Lower leg skin (tissue), 4 donors: Measurements from ENCODE around the gene MSMB. TPM values are rescaled to one million over a fixed set of nuclear protein-coding genes. Genes with fewer than 3 reads are reported as not detected.

ENCODE experiments used
- DNase-seq, 2 donors: peaks; one replicate each; pipeline ENCODE4 v3.0.0-alpha.2; 2019; ENCODE audit warnings: low spot score in 2 of 2
- H3K4me3 ChIP-seq: fragments of 200-600 bp; sonication (generic); 2 replicates; pipeline ENCODE4 v1.5.1; 2017; ENCODE audit warnings: mild to moderate bottlenecking, low read depth; ENCODE audit not compliant: poor library complexity, severe bottlenecking
- POLR2A ChIP-seq, 2 donors: fragments of 450-650 bp; IDR thresholded peaks; one replicate each; pipeline ENCODE4 v1.6.1; 2016 to 2017; ENCODE audit warnings: antibody characterized with exemption in 2 of 2, mild to moderate bottlenecking in 1 of 2, moderate library complexity in 1 of 2
- WGBS, 2 donors: methylation state at CpG; one replicate each; pipeline ENCODE4 v1.1.5; 2018; 5-methylcytosine and 5-hydroxymethylcytosine counted together
- intact Hi-C: fragments of 100-400 bp; cut with DNase I; formaldehyde crosslinking; loops from one replicate; pipeline ENCODE4 v1.15.0; 2023; ENCODE audit warnings: low total_unique reads
- total RNA-seq, 4 donors: library from RNA; depleted of rRNA; stranded (reverse); fragments of >200 nt; gene quantifications; one replicate each; pipeline ENCODE4 v1.1.0, GENCODE V29; 2016
- TF ChIP-seq, protein P1 (sequence below), 3 donors: fragments of 450-650 bp; IDR thresholded peaks; one replicate each; pipeline ENCODE4 v1.5.1; 2016; ENCODE audit warnings: antibody characterized with exemption in 3 of 3, mild to moderate bottlenecking in 3 of 3, moderate library complexity in 2 of 3

Gene MSMB
- total RNA-seq, 4 donors from 2014 or later = 5.5 to 46.7 (median 10.5) TPM

GRCh38 chr10:46080886-46081285 lies 34.8 kb upstream of the MSMB start:
- DNase-seq = no peak
- intact Hi-C loops = no loop called here
- 72 to 74% methylated on average over 2 of the region's 2 CpGs for WGBS, 2 donors
- H3K4me3 ChIP-seq = no peak overlapping the region
- TF ChIP-seq, protein P1, sequence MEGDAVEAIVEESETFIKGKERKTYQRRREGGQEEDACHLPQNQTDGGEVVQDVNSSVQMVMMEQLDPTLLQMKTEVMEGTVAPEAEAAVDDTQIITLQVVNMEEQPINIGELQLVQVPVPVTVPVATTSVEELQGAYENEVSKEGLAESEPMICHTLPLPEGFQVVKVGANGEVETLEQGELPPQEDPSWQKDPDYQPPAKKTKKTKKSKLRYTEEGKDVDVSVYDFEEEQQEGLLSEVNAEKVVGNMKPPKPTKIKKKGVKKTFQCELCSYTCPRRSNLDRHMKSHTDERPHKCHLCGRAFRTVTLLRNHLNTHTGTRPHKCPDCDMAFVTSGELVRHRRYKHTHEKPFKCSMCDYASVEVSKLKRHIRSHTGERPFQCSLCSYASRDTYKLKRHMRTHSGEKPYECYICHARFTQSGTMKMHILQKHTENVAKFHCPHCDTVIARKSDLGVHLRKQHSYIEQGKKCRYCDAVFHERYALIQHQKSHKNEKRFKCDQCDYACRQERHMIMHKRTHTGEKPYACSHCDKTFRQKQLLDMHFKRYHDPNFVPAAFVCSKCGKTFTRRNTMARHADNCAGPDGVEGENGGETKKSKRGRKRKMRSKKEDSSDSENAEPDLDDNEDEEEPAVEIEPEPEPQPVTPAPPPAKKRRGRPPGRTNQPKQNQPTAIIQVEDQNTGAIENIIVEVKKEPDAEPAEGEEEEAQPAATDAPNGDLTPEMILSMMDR (IDR thresholded peaks at IDR 0.05) = no peak
- no peak for TF ChIP-seq POLR2A (IDR thresholded peaks at IDR 0.05)

DNA sequence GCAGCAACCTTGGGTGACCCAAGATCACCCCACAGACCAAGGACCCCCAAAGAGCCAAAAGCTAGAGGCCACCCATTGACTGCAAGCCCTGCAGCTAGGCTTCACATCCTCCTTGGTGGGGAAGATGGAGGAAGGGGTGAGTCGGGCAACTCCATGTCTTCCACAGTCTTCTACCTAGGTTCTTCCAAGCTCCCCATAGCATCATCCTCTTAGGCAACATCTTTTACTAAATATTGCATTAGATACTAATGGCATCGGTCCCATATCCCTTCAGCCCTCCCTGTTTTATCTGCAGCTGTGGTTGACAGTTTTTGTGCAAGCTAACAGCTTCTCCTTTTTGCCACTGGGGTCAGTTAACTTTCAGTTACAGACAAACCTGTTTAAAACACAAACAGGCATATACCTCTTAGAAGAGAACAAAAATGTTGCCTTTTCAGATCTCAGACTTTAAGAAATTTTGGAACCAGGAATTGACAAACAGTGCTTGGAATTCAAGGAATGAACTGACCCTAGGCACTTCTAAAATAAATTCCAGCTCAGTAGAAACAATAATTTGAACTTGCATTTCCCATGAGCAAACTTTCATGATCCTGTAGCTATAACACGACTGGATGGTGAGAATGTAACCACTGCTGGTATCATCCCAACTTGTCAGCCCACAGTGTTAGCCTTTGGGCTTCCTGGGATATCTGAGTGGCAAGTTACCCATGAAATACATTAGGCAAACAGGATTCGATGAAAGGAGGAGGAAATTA lies 33.9 kb upstream of the MSMB start:
- TF ChIP-seq, protein P1 (IDR thresholded peaks at IDR 0.05) = no peak
- no peak for TF ChIP-seq POLR2A (IDR thresholded peaks at IDR 0.05)
- no peak for DNase-seq
- intact Hi-C loops = no loop called here
- H3K4me3 ChIP-seq = no peak overlapping the region
- 54 to 62% methylated on average over 4 of the region's 4 CpGs for WGBS, 2 donors

DNA sequence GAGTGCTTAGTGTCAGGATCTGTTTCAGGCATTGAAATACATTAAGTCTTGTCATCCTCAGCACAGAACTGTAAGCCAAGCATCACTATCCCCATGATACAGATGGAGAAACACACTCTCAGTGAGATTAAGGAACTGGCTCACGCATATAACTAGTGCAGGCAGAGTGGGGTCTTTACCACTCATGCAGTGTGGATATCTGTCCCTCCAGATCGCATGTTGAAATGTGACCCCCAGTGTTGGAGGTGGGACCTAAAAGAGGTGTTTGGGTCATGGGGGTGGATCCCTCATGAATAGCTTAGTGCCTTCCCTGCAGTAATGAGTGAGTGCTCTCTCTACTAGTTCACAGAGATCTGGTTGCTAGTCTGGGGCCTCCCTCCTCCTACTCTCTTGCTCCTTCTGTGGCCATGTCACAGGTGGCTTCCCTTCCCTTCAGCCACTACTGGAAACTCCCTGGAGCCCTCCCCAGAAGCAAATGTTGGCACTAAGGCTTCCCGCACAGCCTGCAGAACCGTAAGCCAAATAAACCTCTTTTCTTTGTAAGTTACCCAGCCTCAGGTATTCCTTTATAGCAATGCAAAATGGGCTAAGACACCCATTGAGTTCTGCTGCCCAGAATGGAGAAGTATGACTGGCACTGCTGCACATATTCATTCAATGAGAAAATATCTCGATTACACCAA lies 31.8 kb upstream of the MSMB start:
- WGBS, 2 donors = 74 to 84% methylated on average over 5 of the region's 5 CpGs
- no peak overlapping the region for H3K4me3 ChIP-seq
- TF ChIP-seq POLR2A (IDR thresholded peaks at IDR 0.05) = no peak
- TF ChIP-seq, protein P1 (IDR thresholded peaks at IDR 0.05) = no peak
- intact Hi-C loops = no loop called here
- DNase-seq = no peak

- TF ChIP-seq, protein P1 (IDR thresholded peaks at IDR 0.05) = no peak
- no peak for TF ChIP-seq POLR2A (IDR thresholded peaks at IDR 0.05)
- WGBS, 2 donors = 67 to 70% methylated on average over 4 of the region's 4 CpGs
- DNase-seq = no peak
- no peak overlapping the region for H3K4me3 ChIP-seq
- intact Hi-C loops = no loop called here
These were observed 31.1 kb upstream of the MSMB start for GRCh38 chr10:46077141-46077554.

DNA sequence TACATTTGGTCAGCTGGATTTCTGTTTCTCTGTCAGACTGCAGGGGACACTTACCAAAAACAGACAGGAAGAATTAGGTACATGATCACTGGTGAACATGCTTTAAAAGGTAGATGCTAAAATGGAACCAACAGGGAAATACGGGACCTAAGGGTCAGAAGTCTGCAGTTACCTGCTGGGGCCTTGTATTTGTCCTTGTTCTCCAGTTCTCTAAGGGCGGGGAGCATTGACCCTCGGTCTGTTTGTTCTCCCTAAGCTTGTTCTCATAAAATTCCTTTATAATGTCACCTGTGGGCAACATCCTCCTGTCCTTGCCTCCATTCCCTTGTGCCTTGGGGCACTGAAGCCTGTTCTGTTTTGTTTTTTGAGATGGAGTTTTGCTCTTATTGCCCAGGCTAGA lies 29.8 kb upstream of the MSMB start:
- intact Hi-C loops = no loop called here
- TF ChIP-seq, protein P1 (IDR thresholded peaks at IDR 0.05) = no peak
- TF ChIP-seq POLR2A (IDR thresholded peaks at IDR 0.05) = no peak
- 87 to 95% methylated on average over 3 of the region's 3 CpGs for WGBS, 2 donors

More for the DNA sequence above, 29.8 kb upstream of the MSMB start:
- no peak for DNase-seq
- H3K4me3 ChIP-seq = no peak overlapping the region
